SHP77 (cell line): Measurements from ENCODE around the gene TMEM221.

Experiments
- DNase-seq, 2 experiments: peaks; one replicate each; lab custom pipeline; 2025; lab: John Stamatoyannopoulos, UW

Gene TMEM221

DNA sequence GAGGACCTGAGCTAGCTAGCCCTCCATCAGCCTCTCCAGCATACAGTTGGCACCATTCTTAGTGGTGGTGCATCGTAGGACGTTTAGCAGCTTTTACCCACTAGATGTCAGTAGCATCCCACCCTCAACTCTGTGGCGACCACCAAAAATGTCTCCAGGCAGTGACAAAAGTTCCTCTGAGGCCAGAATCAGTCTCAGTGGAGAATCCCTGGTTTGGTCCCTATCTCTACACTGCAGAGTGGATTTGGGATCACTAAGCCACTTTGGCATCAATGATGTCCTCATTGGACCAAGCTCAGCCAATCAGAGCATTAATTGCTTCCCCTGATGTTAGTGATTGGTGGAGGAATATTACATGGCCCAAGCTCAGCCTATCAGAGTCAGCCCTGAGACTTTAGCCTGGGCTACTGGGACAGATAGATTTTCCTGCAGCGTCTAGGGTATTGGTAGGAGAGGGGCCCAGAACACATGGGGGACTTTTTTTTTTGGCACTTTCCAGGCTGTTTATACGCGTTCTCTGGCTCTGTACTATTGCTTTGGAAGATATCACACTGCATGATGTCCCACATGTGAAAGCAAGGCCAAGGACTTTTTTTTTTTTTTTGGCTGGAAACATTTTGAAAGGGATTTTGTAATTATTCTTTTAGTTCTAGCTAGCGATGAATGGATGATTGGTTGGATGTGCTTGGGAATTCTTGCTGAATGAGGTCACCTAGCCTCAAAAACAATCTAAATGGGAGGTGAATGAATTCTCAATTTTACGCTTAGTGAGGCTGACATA, 7.0 kb downstream of the TMEM221 start:
- no peak for DNase-seq

DNA sequence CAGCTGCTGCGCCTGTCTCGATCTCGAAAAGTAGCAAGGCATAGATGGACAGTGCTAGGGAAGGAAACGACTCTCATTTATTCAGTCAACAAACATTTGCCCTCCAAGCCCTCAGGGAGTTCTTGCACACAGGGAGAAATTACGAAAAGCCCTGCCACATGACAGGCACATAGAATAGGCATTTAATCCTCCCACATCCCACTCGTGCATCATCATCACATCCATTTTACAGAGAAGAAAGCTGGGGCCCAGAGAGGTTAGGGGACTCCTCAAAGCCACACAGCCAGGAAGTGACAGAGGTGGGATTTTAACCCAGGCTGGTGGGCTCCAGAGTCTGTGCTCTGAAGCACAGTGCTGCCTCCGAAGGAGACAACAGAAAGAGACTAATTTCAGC, 11.6 kb downstream of the TMEM221 start:
- DNase-seq = no peak

DNA sequence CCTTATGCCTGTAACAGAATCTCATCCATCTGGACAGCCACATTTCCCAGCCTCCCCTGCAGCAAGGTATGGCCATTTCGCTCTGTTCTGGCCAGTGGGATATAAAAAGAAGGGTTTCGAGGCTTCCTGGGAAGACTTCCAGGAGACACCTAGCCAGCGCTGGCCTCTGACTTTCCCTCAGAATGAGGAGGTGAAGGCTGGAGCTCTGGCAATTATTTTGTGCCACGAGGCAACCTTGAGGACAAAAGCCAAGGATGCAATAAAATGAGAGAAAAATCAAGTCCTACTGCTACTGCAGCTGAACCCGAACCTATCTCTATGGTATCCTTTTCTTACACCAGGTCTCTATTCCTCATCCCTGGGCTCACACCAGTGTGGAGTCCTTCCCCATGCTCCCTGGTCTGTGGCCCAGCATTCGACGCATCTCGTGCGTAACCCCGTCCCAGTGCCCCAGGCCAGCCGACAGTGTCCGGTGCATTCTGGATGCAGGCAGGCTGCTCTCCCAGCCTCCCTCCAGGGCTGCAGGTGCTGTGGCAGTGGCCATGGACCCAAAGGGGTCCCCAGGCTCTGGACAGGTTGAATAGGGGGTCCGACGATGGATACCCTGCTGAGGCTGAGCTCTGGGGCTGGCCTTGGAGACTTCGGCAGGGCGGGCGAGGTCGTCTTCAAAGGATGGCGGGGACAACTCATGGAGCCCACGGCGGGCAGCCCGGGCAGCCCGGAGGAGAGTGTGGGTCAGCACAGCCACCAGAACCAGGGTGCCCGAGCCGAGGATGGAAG, 12.2 kb downstream of the TMEM221 start:
- no peak for DNase-seq

DNA sequence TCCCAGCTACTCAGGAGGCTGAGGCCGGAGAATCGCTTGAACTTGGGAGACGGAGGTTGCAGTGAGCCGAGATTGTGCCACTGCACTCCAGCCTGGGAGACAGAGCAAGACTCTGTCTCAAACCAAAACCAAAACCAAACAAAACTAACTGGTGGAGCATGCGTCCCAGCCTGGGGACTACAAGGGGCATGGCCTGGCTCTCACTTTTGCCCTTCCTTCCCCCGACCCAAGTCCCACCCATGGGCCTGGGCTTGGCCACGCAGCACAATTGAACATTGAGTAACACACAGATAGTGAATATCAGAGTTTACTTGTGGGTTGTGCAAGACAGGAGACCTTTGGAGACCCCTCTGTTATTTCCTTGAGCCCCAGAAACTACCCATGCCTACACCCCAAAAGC, 13.2 kb downstream of the TMEM221 start:
- DNase-seq = no peak

DNA sequence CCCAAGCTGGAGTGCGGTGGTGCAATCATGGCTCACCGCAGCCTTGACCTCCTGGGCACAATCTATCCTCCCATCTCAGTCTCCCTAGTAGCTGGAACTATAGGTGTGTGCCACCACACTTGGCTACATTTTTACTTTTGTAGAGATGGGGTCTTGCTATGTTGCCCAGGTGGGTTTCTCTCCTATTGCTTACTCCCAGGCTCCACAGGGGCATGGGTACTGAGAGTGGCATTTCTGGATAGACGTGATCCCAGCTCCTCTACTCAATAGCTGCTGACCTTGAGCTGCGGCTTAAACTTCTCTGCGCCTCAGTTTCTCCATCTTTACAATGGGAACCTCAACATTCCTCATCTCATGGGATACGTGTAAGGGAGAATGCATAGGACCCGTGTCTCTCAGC, 17.1 kb downstream of the TMEM221 start:
- no peak for DNase-seq

DNA sequence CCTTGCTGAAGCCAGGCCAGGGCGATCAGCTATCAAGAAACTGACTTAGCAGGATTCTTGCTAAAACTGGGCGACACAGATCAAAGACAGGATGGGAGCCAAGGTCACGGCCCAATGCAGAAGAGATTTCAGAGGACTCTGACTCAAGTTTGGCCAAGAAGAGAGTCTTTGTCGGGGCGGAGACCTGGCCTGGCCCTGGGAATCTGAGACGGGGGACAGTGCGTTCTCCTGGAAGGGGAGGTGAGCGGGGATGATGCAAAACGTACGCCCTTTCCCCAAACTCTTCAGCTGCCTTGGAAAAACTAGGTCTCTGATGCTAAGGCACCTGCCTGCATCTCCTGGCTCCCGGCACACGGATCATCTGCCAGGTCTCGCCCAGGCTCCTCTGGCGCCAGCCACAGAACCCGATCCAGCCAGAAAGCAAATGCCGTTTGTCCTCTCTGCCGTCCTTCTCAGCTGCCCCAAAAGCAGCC, 18.8 kb downstream of the TMEM221 start:
- DNase-seq = no peak

DNA sequence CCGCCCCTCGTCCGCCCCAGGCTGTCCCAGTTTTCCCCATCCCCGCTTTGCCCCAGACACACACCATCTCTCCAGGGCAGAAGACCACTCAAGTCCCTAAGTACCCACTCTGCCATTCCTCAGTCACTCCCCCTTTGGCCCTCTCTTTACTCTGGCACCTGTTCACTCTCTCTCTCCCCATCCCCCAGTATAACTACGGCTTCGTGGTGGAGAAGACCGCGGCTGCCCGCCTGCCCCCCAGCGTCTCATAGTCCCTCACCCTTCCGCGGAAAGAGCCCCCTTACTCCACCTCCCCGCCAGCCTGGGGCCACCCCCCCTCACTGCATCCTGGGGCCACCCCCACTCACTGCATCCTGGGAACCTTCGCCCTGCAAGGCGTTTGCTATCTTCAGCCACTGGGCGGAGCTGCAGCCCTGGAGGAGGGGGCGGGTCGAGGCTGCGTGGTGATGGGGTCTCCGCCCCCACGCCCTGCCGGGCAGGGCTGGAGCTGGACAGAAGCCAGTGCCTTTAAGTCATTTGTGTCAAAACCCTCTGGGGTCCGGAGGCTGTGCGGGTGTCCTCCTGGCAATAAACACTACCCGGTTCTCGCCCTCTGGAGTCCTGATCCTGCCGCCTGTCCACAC, 23.6 kb downstream of the TMEM221 start:
- DNase-seq = peak in 1 of 2 experiments; percentile 22

DNA sequence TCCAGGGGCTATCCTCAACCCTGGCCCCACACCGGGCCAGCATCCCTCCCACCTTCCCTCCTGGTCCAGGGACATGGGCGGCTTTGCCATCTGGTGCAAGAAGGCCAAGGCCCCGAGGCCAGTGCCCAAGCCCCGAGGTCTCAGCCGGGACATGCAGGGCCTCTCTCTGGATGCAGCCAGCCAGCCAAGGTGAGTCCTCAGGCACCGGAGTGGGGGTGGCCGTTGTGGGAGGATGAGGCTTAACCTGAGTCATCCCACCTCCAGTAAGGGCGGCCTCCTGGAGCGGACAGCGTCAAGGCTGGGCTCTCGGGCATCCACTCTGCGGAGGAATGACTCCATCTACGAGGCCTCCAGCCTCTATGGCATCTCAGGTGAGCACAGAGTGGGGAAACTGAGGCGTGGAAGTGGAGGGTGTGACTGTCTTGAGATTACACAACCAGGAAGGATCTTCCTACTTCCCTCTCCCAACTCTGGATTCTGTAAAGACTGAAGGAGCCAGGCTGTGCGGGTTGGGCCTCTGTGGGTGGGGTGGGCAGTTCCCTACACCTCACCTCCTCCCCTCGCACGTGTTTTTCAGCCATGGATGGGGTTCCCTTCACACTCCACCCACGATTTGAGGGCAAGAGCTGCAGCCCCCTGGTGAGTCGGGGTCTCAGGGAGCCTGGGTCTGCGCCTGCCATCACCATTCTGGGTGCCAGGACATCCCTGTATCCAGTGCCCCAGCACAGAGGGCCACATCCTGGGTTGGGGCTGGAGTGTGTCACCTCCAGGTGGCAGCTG, 24.8 kb downstream of the TMEM221 start:
- DNase-seq = no peak

DNA sequence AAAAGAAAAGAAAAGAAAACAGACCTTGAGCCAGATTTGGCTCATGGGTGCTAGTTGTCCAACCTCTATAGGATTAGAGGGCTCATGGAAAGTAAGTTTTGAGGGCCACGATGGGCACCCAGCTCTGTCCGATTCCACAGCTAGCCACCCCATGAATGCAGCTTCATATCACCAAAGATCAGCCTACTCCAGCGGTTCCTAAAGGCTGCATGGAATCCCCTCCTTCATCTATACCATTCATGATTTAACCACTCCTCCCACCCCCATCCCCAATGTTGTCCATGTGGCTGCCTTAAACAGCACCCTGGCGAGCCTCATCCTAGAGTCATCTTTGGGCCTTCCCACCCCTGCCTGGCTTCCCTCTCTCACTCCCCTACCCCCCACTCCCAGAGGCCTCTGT, 26.5 kb downstream of the TMEM221 start:
- no peak for DNase-seq

DNA sequence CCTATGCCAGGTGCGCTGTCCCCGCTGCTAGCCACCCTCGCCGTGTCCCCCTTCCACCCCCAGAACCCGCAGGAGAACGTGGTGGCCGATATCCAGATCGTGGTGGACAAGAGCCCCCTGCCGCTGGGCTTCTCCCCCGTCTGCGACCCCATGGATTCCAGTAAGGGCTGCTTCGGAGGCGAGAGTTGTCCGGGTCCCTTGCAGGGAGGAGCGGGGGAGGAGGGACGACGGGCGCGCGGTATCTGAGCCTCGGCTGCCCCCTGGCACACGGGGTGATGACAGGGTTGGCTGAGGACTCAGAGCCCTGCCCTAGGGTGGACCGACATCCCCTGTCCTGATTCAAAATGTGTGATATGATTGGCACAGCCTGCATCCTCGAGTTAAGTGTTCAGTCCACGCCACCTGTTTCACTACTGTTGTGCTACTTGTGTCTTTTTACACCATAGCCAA, 28.0 kb downstream of the TMEM221 start:
- peak; percentile 26 to 37 for DNase-seq

DNA sequence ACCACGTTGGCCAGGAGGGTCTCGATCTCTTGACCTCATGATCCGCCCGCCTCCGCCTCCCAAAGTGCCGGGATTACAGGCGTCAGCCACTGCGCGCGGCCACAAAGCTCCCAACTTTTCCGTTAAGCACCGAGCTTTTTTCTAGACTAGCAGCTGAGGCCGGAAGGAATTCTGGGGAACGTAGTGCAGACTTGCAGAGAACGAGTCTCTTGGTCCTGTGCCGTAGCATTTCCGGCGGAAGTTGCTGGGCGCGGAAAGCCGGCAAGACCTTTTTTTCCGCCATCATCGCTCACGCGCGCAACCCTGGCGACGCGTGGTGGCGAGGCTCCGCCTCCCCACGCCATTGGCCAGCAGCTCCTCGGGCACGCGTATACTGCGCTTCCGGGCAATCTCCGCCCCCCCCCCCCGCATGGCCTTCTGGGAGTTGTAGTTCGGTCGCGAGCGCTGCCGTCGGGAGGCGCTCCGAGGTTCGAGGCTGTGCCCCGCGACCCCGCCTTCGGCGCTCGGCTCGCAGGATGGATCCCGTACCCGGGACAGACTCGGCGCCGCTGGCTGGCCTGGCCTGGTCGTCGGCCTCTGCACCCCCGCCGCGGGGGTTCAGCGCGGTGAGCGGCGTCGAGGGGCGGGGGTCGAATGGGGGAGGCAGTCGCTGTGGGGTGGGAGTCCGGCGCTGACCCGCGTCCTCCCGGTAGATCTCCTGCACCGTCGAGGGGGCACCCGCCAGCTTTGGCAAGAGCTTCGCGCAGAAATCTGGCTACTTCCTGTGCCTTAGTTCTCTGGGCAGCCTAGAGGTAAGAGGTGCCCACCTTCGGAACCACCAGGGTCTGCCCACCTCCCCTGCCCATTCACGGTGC, 28.6 kb downstream of the TMEM221 start, which contains the start of gene MVB12A:
TSS of gene MVB12A (plus strand) at position 427 of the 854 bp plus-strand sequence. CDS start at position 516, 89 bp downstream.
- peak; percentile 98 to 99 for DNase-seq

DNA sequence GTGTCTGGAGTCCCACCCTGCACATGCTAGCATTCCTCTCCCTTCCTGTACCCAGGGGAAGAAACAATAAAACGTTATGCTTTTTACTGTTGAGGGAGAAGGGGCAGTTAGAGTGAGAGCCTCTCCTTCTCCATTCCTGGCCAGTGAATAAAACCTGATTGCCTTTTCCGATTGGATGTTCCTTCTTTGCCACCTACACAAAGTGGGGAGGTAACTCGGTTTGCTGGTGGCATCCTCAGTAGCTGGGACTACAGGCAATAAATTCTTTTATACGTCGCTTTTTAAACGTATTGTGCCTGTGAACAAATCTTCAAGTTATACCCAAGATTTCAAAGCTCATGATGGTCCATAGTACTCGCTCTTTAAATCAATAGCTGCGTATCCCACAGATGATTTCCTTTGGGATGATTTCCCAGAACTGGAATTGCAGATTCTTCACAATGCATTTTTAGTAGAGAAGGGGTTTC, 29.3 kb downstream of the TMEM221 start:
- DNase-seq = no peak

DNA sequence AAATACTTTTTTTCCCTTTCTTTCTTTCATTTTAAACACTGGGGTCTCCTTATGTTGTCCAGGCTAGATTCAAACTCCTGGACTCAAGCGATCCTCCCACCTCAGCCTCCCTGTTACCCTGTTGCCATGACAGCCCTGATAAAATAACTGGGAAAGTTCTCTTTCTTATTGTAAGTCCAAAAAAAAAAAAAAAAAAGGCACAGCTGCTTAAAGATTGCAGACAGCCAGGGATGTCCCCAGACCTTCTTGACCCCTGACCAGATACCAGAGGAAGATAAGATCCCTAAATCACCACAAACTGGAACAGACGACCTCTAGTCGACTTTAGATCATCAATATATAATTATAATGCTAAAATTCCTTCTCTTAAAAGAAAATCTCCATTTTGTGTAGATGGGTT, 29.8 kb downstream of the TMEM221 start:
- no peak for DNase-seq

DNA sequence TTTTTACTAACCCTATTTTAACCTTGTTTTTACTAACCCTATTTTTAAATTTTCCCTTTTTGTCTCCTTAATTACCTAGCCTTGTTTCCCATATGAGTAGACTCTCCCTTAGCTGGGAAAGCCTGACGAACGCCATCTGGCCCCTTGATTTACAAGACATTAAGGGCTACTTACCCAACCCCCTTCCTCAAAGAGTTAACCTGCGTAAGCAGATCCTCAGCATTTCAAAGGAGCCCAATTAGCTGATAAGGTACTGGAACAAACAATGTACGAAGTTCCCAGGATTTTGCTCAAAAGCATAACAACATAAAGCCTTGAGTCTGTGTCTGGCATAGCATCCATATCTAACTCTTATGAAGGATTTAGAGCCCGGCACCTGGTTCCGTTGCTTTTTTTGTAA, 33.3 kb downstream of the TMEM221 start:
- DNase-seq = no peak

DNA sequence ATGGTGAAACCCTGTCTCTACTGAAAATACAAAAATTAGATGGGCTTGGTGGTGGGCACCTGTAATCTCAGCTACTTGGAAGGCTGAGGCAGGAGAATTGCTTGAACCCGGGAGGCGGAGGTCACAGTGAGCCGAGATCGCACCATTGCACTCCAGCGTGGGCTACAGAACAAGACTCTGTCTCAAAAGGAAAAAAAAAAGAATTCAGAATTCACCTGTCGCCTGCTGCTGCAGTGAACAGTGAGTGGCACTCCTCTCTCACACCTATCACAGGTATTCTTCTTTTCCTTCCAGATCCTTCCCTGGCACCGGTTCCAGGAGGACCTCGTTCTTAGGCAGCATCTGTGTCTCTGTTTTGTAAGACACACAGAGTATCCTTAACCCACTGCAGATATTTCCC, 34.4 kb downstream of the TMEM221 start:
- DNase-seq = no peak

DNA sequence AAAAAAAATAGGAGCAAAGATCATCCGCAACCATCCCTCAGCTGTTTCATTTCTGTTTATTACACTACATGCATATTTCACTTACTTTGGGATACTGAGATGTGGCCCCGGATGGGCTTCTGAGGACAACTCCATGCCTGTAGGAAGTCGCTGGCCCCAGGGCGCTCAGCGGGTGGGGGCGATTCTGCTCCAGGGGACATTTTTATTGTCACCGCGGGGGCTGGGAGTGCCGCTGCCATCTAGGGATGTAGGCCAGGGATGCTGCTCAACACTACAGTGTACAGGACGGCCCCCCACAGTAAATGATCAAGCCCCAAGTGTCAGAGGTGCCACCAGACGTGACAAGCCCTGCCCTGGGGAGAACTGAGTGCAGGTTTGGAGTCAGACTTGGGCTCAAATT, 36.7 kb downstream of the TMEM221 start:
- no peak for DNase-seq

DNA sequence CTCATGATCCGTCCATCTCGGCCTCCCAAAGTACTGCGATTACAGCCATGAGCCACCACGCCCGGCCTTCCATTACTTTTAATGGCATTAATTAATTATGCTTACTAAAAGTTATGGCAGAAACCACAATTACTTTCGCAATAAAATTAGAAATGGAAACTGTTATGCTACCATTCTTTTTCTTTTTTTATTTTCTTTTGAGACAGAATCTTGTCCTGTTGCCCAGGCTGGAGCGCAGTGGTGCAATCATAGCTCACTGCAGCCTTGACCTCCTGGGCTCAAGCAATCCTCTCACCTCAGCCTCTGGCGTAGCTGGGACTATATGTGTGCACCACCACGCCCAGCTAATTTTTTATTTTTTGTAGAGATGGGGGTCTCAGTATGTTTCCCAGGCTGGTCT, 38.5 kb downstream of the TMEM221 start:
- DNase-seq = no peak

DNA sequence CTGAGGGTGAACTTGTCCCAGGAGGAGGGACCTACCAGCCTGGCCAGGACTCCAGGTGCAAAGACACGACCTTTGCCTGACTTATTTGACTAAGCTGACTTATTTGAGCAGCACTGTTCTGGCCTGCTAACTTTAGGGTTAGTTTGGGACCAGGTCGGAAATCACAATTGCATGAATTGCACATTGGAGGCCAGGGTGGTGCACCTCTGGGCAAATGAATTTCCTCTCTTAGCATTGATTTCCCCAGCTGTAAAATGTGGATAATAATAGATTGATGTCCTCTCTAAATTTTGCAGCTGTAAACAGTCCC, 41.6 kb downstream of the TMEM221 start:
- no peak for DNase-seq

DNA sequence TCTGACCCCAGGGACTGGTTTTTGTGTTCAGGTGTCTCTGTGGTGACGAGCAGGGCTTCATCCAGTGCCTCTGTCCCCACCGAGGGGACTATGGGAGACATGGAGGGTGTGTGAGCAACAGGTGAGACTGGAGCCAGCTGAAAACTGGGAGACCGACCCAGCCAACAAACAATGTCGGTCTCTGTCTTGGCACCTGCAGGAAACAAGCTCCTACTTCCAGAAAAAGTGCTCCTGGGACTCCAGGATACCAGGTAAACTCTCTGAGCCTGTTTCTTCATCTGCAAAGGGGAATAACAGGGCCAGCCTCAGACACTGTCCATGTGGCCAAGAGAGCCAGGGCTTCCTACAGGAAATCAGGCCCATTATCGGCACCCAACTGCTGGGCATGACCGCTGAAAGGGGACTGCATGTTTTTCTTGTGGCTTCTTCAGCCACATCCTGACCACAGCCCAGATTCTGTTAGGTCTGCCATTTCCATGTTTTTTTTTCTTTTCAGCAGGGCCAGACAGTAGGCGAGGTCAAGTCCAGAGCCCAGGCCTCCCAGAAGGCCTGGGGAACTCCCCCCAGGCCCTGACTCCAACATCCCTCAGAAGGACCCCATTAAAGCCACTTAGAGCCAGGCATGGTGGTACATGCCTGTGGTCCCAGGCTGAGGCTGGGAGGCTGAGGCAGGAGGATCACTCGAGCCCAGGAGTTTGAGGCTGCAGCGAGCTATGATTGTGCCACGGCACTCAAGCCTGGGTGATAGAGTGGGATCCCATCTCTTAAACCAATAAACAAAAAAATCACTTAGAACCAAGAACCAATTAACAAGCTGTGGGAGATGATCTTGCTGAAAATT, 42.2 kb downstream of the TMEM221 start:
- no peak for DNase-seq
